K562 (cell line): ENCODE results near the gene POC5. TPM values are rescaled to one million over a fixed set of nuclear protein-coding genes. Genes with fewer than 3 reads are reported as not detected.

Source experiments
- ATAC-seq: fragments of 200-7000 bp; cut with Tn5 transposase; 3 replicates; pipeline ENCODE4 v1.9.1; 2020; ENCODE audit warnings: moderate library complexity
- BruUV-seq: library from RNA; stranded (reverse); fragments of 400-500 nt; replicated peaks from 2 replicates; lab custom pipeline; 2021; lab: Mats Ljungman, UMichigan
- CTCF ChIA-PET: fragments of 300-600 bp; formaldehyde crosslinking; extraction: SDS; loops from one replicate; lab custom pipeline; 2021; ENCODE audit warnings: low intra/inter-chr PET ratio; lab: Yijun Ruan, JAX
- POLR2A ChIA-PET: fragments of 300-600, 350-650 bp; sonication (Branson Sonifier 250); formaldehyde crosslinking; extraction: SDS; loops from one replicate; lab custom pipeline; 2021; ENCODE audit warnings: antibody characterized with exemption, inconsistent platforms; lab: Yijun Ruan, JAX
- DNase-seq, 4 experiments: peaks; one replicate each; pipeline versions ENCODE4 v3.0.0 to v3.0.0-alpha.2; 2011 to 2018; ENCODE audit warnings: low spot score in 3 of 4, mixed read lengths in 3 of 4; ENCODE audit errors: extremely low read depth in 1 of 4
- FAIRE-seq: peaks from 2 replicates; lab custom pipeline; 2011; peaks lifted over from hg19 to GRCh38; lab: Jason Lieb, UNC
- H2AFZ ChIP-seq: 2 replicates; pipeline ENCODE4 v1.6.0; 2011; ENCODE audit warnings: low read depth, low read length, control low read depth, inconsistent platforms
- H3K27ac ChIP-seq: fragments of 200-600 bp; 3 replicates; pipeline ENCODE4 v1.8.0; 2011; ENCODE audit warnings: low read depth, mild to moderate bottlenecking, control low read depth, inconsistent platforms, low read length, moderate library complexity, mixed read lengths; ENCODE audit errors: extremely low read depth
- H3K27me3 ChIP-seq, 2 experiments: fragments of 300-600 bp in 1 of 2; 2 replicates in 1 of 2; 3 replicates in 1 of 2; pipeline versions ENCODE4 v1.6.0 to v1.8.0; 2011; ENCODE audit warnings: inconsistent platforms in 2 of 2, low read length in 2 of 2, mild to moderate bottlenecking in 1 of 2, mixed read lengths in 1 of 2, moderate library complexity in 1 of 2; ENCODE audit not compliant: control insufficient read depth in 2 of 2, insufficient read depth in 2 of 2
- H3K36me3 ChIP-seq: fragments of 300-600 bp; 3 replicates; pipeline ENCODE4 v1.8.0; 2011; ENCODE audit warnings: mild to moderate bottlenecking, low read length, inconsistent platforms; ENCODE audit not compliant: control insufficient read depth, insufficient read depth
- H3K4me1 ChIP-seq, 2 experiments: fragments of 200-600 bp in 1 of 2; replicated peaks in 1 of 2; 2 replicates in 1 of 2; 3 replicates in 1 of 2; pipeline versions ENCODE4 v1.5.1 to v1.8.0; 2011; ENCODE audit warnings: inconsistent platforms in 2 of 2, low read length in 2 of 2, mild to moderate bottlenecking in 1 of 2, mixed read lengths in 1 of 2, moderate library complexity in 1 of 2; ENCODE audit not compliant: control insufficient read depth in 2 of 2, insufficient read depth in 2 of 2
- H3K4me2 ChIP-seq: 2 replicates; pipeline ENCODE4 v1.6.1; 2011; ENCODE audit warnings: low read length, control low read depth, inconsistent platforms, mixed read lengths; ENCODE audit not compliant: insufficient read depth
- H3K4me3 ChIP-seq: fragments of 200-600 bp; sonication (generic), shearing (Covaris generic); 2 replicates; pipeline ENCODE4 v1.5.1; 2016; ENCODE audit warnings: control low read depth, inconsistent platforms
- H3K79me2 ChIP-seq: fragments of 200-600 bp; 3 replicates; pipeline ENCODE4 v1.8.0; 2011; ENCODE audit warnings: low read length, inconsistent platforms; ENCODE audit not compliant: control insufficient read depth, insufficient read depth
- H3K9ac ChIP-seq, 2 experiments: 2 replicates each; pipeline versions ENCODE4 v1.6.0 to v1.6.1; 2011; ENCODE audit warnings: low read depth in 2 of 2, low read length in 2 of 2, control low read depth in 1 of 2, inconsistent platforms in 1 of 2, mild to moderate bottlenecking in 1 of 2, mixed read lengths in 1 of 2; ENCODE audit not compliant: insufficient read depth in 1 of 2
- H3K9me1 ChIP-seq: one replicate; pipeline ENCODE4 v1.6.0; 2011; ENCODE audit warnings: inconsistent platforms, mild to moderate bottlenecking, low read length, moderate library complexity; ENCODE audit not compliant: control insufficient read depth, insufficient read depth
- H3K9me3 ChIP-seq: replicated peaks from 2 replicates; pipeline ENCODE4 v1.5.1; 2011; ENCODE audit warnings: low read depth, low read length, inconsistent platforms; ENCODE audit not compliant: control insufficient read depth, insufficient read depth
- H4K20me1 ChIP-seq: replicated peaks from 2 replicates; pipeline ENCODE4 v1.6.1; 2011; ENCODE audit warnings: low read length, inconsistent platforms, mixed read lengths; ENCODE audit not compliant: control insufficient read depth, insufficient read depth
- CTCF ChIP-seq, 3 experiments: IDR thresholded peaks in 2 of 3; conservative IDR thresholded peaks in 1 of 3; 2 replicates each; pipeline ENCODE4 v1.5.1; 2011 to 2012; ENCODE audit warnings: low read length in 3 of 3, mild to moderate bottlenecking in 3 of 3, control low read depth in 2 of 3, improper control_type of control experiment in 1 of 3, inconsistent platforms in 1 of 3, low read depth in 1 of 3, mixed read lengths in 1 of 3, moderate library complexity in 1 of 3; ENCODE audit not compliant: insufficient read depth in 2 of 3
- FOXJ3 ChIP-seq: sonication (generic); formaldehyde crosslinking; IDR thresholded peaks from 2 replicates; pipeline ENCODE4 v1.4.0; 2020; ENCODE audit warnings: mild to moderate bottlenecking, missing genetic modification reagents
- HDAC3 ChIP-seq: fragments of 450-650 bp; IDR thresholded peaks from 2 replicates; pipeline ENCODE4 v1.6.1; 2018; ENCODE audit warnings: borderline replicate concordance, mild to moderate bottlenecking, moderate library complexity; ENCODE audit not compliant: partially characterized antibody
- MTA1 ChIP-seq: fragments of 450-650 bp; IDR thresholded peaks from 2 replicates; pipeline ENCODE4 v1.6.1; 2017; ENCODE audit warnings: borderline replicate concordance
- RAD21 ChIP-seq, 2 experiments: fragments of 250-450 bp in 1 of 2; fragments of 450-650 bp in 1 of 2; sonication (Bioruptor Pico) in 1 of 2; formaldehyde crosslinking in 1 of 2; IDR thresholded peaks in 1 of 2; conservative IDR thresholded peaks in 1 of 2; 2 replicates each; pipeline versions ENCODE4 v1.4.0 to v1.8.0; 2020 to 2022; ENCODE audit warnings: mild to moderate bottlenecking in 2 of 2, moderate library complexity in 1 of 2
- WGBS: fragments of 100-300 bp; shearing (Covaris generic); methylation state at CpG from one replicate; pipeline ENCODE4 v1.1.6; 2016; ENCODE audit warnings: low coverage, mixed read lengths; ENCODE audit not compliant: insufficient coverage; ENCODE audit errors: missing lambda C conversion rate; 5-methylcytosine and 5-hydroxymethylcytosine counted together
- in situ Hi-C: fragments of 300-500 bp; cut with MboI; formaldehyde crosslinking; loops from 4 replicates; pipeline ENCODE4 v1.15.0; 2018; ENCODE audit warnings: inconsistent platforms, mixed read lengths
- intact Hi-C: fragments of 100-400 bp; cut with micrococcal nuclease; formaldehyde crosslinking; loops from 2 replicates; pipeline ENCODE4 v1.14.2; 2022
- polyA plus RNA-seq, 8 experiments: library from polyadenylated mRNA; depleted of rRNA in 4 of 8; stranded (reverse) in 5 of 8; unstranded in 3 of 8; fragments of >200 nt; fragmentation: Nextera tagmentation in 2 of 8; fragmentation: Illumina TruSeq in 1 of 8; extraction: Ambion mirVana in 2 of 8; extraction: Trizol in 1 of 8; gene quantifications; 2 replicates each; pipeline versions ENCODE4 v1.2.1 to v1.2.3, GENCODE V29; 2011 to 2014; ENCODE audit warnings: inconsistent platforms in 1 of 8, missing spikeins in 1 of 8
- total RNA-seq, 7 experiments: library from RNA; depleted of rRNA in 6 of 7; stranded (reverse); fragments of >200 nt in 6 of 7; fragmentation: Illumina TruSeq in 2 of 7; extraction: Trizol in 2 of 7; gene quantifications; 2 replicates each; pipeline versions ENCODE4 v1.2.1 to v1.2.3, GENCODE V29; 2011 to 2021; ENCODE audit warnings: low replicate concordance in 1 of 7

POC5 gene
- total and polyA plus RNA-seq, 9 of the 15 experiments (the other 6 are each of a cell fraction or from before 2014, with no cell fraction given): 14.5 to 38.2 (median 27.0) TPM

- TF ChIP-seq FOXJ3 (CRISPR knock-in tag): no peak
- TF ChIP-seq HDAC3: no peak
These were observed 48.8 kb downstream of the POC5 start (continued) for GRCh38 chr5:75668445-75668844.

- in situ Hi-C loops (no loop called here), intact Hi-C loops (loop anchor here (5.0 to 10.0 kb wide), 4 partner anchors 50 to 433 kb away; partner anchors contain the start of genes ANKRD31, CERT1 and POLK)
- no peak overlapping the region for H3K4me2 ChIP-seq
- no peaks in the 10 kb centered on the region for H3K27me3 ChIP-seq
- H3K4me1 ChIP-seq: peaks cover 5 to 18% of the 10 kb centered on the region in 2 experiments; a peak in 3 of 5 replicates
- no peak overlapping the region for H3K4me3 ChIP-seq
- FAIRE-seq (peak; percentile 61), ATAC-seq (0 out of 3 replicates have a peak, but pooled peaks have one; percentile 28), DNase-seq (no peak)
- TF ChIP-seq MTA1 (no peak), RAD21 (CRISPR knock-in tag; conservative IDR thresholded peaks at IDR 0.05 in 1 of 2, IDR thresholded peaks at IDR 0.05 in 1 of 2) (peak in 1 of 2 experiments; percentile 42; a peak in 2 of 4 replicates), CTCF (IDR thresholded peaks at IDR 0.05 in 2 of 3, conservative IDR thresholded peaks at IDR 0.05 in 1 of 3; ENCODE audit: insufficient read depth in 2 of 3, low read depth in 1 of 3, low read length in 3 of 3) (peak; percentile 14 to 37 (median 25); a peak in 3 of 6 replicates)
- no peaks in the 10 kb centered on the region for H3K9me3 ChIP-seq
- no TSS peak for BruUV-seq
- no peaks in the 10 kb centered on the region for H4K20me1 ChIP-seq
- ChIA-PET CTCF (no interaction called here), POLR2A (interaction anchor here (0.6 kb wide), 1 partner anchor 15 kb away, joined by 3 read pairs; no protein-coding TSS in a partner anchor)
- H3K79me2 ChIP-seq: no peaks in the 10 kb centered on the region
- H3K36me3 ChIP-seq: peaks cover 4% of the 10 kb centered on the region; the same call in 1 of the 3 replicates
- H3K9ac ChIP-seq: no peak overlapping the region
- no peak overlapping the region for H2AFZ ChIP-seq
- H3K27ac ChIP-seq: no peak overlapping the region
- H3K9me1 ChIP-seq: no peaks in the 10 kb centered on the region
- WGBS: 14% methylated on average over 2 of the region's 2 CpGs
These were observed 49.7 kb downstream of the POC5 start for GRCh38 chr5:75667586-75667985.
